A549 (cell line): Measurements from ENCODE around the gene ZNF627. TPM values are rescaled to one million over a fixed set of nuclear protein-coding genes. Genes with fewer than 3 reads are reported as not detected.

Experiments
- ATAC-seq, 2 experiments: fragments of 200-7000 bp in 1 of 2; fragments of >200 bp in 1 of 2; cut with Nextera tagmentation in 1 of 2; cut with Tn5 transposase in 1 of 2; 3 replicates each; pipeline versions ENCODE4 v1.8.0 to v1.9.1; 2018 to 2020; ENCODE audit warnings: mild to moderate bottlenecking in 1 of 2, moderate library complexity in 1 of 2
- CTCF ChIA-PET: fragments of 300-600 bp; sonication (Branson Sonifier 250); formaldehyde crosslinking; extraction: SDS; loops from one replicate; lab custom pipeline; 2021; ENCODE audit warnings: antibody characterized with exemption, inconsistent platforms; lab: Yijun Ruan, JAX
- POLR2A ChIA-PET: fragments of 350-600 bp; formaldehyde crosslinking; extraction: SDS; loops from one replicate; lab custom pipeline; 2021; ENCODE audit warnings: antibody characterized with exemption, inconsistent platforms; lab: Yijun Ruan, JAX
- DNase-seq, 2 experiments: peaks; one replicate each; pipeline versions ENCODE4 v3.0.0 to v3.0.0-alpha.2; 2011 to 2016; ENCODE audit warnings: low read depth in 1 of 2, low spot score in 1 of 2
- FAIRE-seq: peaks from 2 replicates; lab custom pipeline; 2011; peaks lifted over from hg19 to GRCh38; lab: Jason Lieb, UNC
- H3K27ac ChIP-seq, 2 experiments: fragments of >200 bp; sonication (Bioruptor Twin); formaldehyde crosslinking; 3 replicates each; pipeline ENCODE4 v1.5.1; 2016 to 2017
- H3K4me1 ChIP-seq: fragments of >200 bp; sonication (Bioruptor Twin); formaldehyde crosslinking; 3 replicates; pipeline ENCODE4 v1.6.1; 2016
- H3K4me2 ChIP-seq: fragments of >200 bp; sonication (Bioruptor Twin); formaldehyde crosslinking; 3 replicates; pipeline ENCODE4 v1.6.1; 2016
- H3K4me3 ChIP-seq: fragments of >200 bp; sonication (Bioruptor Twin); formaldehyde crosslinking; 3 replicates; pipeline ENCODE4 v1.5.1; 2016
- H3K9me3 ChIP-seq: fragments of >200 bp; sonication (Bioruptor Twin); formaldehyde crosslinking; 3 replicates; pipeline ENCODE4 v1.6.1; 2016
- BCL3 ChIP-seq: fragments of >200 bp; sonication (Bioruptor Twin); formaldehyde crosslinking; IDR thresholded peaks from 3 replicates; pipeline ENCODE4 v1.6.1; 2016
- CBX8 ChIP-seq: fragments of 200-600 bp; sonication (generic); IDR thresholded peaks from 2 replicates; pipeline ENCODE4 v1.6.1; 2016
- CHD2 ChIP-seq: fragments of 150-350 bp; IDR thresholded peaks from 2 replicates; pipeline ENCODE4 v1.6.1; 2014; ENCODE audit warnings: low read length; ENCODE audit not compliant: partially characterized antibody
- EHMT2 ChIP-seq: fragments of 200-600 bp; sonication (generic); IDR thresholded peaks from 2 replicates; pipeline ENCODE4 v1.6.1; 2016; ENCODE audit warnings: antibody characterized with exemption, low read depth, mild to moderate bottlenecking, moderate library complexity
- ELK1 ChIP-seq: fragments of 150-350 bp; IDR thresholded peaks from 2 replicates; pipeline ENCODE4 v1.6.1; 2014; ENCODE audit warnings: low read depth, mild to moderate bottlenecking, low read length
- EP300 ChIP-seq, 2 experiments: fragments of >200 bp; sonication (Bioruptor Twin); formaldehyde crosslinking; IDR thresholded peaks; 2 replicates in 1 of 2; 3 replicates in 1 of 2; pipeline ENCODE4 v1.6.1; 2016 to 2017
- FOSL2 ChIP-seq, 2 experiments: fragments of 450-650 bp in 1 of 2; fragments of >200 bp in 1 of 2; sonication (Bioruptor Twin) in 1 of 2; formaldehyde crosslinking; IDR thresholded peaks; 2 replicates each; pipeline versions ENCODE4 v1.5.0 to v1.6.1; 2016 to 2020; ENCODE audit warnings: mild to moderate bottlenecking in 1 of 2, moderate library complexity in 1 of 2
- HOXA7 ChIP-seq: fragments of 250-450 bp; sonication (Bioruptor Pico); IDR thresholded peaks from 2 replicates; pipeline ENCODE4 v1.5.0; 2020; ENCODE audit warnings: mild to moderate bottlenecking, moderate library complexity
- HOXB13 ChIP-seq: fragments of 250-450 bp; sonication (Bioruptor Pico); IDR thresholded peaks from 2 replicates; pipeline ENCODE4 v1.5.0; 2020; ENCODE audit warnings: low read depth, mild to moderate bottlenecking, moderate library complexity
- JUN ChIP-seq, 2 experiments: fragments of >200 bp; sonication (Bioruptor Twin); formaldehyde crosslinking; IDR thresholded peaks; 2 replicates in 1 of 2; 3 replicates in 1 of 2; pipeline ENCODE4 v1.6.1; 2016 to 2017
- MAFK ChIP-seq: fragments of 450-650 bp; IDR thresholded peaks from 2 replicates; pipeline ENCODE4 v1.6.1; 2014; ENCODE audit not compliant: partially characterized antibody
- NFE2L2 ChIP-seq: fragments of 150-350 bp; conservative IDR thresholded peaks from 2 replicates; pipeline ENCODE4 v1.6.1; 2014; ENCODE audit warnings: low read length
- NPAS2 ChIP-seq: fragments of 250-450 bp; sonication (Bioruptor Pico); IDR thresholded peaks from 2 replicates; pipeline ENCODE4 v1.8.0; 2022; ENCODE audit warnings: mild to moderate bottlenecking, moderate library complexity, borderline replicate concordance
- PBX3 ChIP-seq: IDR thresholded peaks from 2 replicates; pipeline ENCODE4 v1.6.1; 2012
- RCOR1 ChIP-seq: fragments of 150-350 bp; IDR thresholded peaks from 2 replicates; pipeline ENCODE4 v1.6.1; 2014; ENCODE audit warnings: antibody characterized with exemption, low read length, low read depth
- RFX5 ChIP-seq: fragments of 450-650 bp; IDR thresholded peaks from 2 replicates; pipeline ENCODE4 v1.7.1; 2014; ENCODE audit warnings: antibody characterized with exemption, mild to moderate bottlenecking, moderate library complexity
- RNF2 ChIP-seq: fragments of 200-600 bp; sonication (generic); IDR thresholded peaks from 2 replicates; pipeline ENCODE4 v1.6.1; 2016; ENCODE audit warnings: low read depth, mild to moderate bottlenecking, antibody characterized with exemption, moderate library complexity, borderline replicate concordance
- TFCP2L1 ChIP-seq: fragments of 250-450 bp; sonication (Bioruptor Pico); IDR thresholded peaks from 2 replicates; pipeline ENCODE4 v1.5.0; 2021; ENCODE audit warnings: mild to moderate bottlenecking
- ZC3H11A ChIP-seq: fragments of 450-650 bp; IDR thresholded peaks from 2 replicates; pipeline ENCODE4 v1.6.1; 2014; ENCODE audit warnings: antibody characterized with exemption, mild to moderate bottlenecking
- WGBS: methylation state at CpG from one replicate; pipeline ENCODE4 v1.1.6; 2017; ENCODE audit errors: missing lambda C conversion rate; 5-methylcytosine and 5-hydroxymethylcytosine counted together
- polyA plus RNA-seq, 4 experiments: library from polyadenylated mRNA; depleted of rRNA in 3 of 4; stranded (reverse); fragments of >200 nt; fragmentation: RNase III in 1 of 4; extraction: RNeasy Plus Mini Kit Qiagen cat#74134 plus additional on column Dnase treatment in 1 of 4; gene quantifications; 2 replicates in 3 of 4; 3 replicates in 1 of 4; pipeline ENCODE4 v1.2.3, GENCODE V29; 2011 to 2017

ZNF627 gene
- polyA plus RNA-seq, 2 of the 4 experiments (the other 2 are of a cell fraction) = 4.5 to 7.5 TPM

GRCh38 chr19:11587975-11588631 is 9.2 kb upstream of the ZNF627 start (continued):
- no peak for TF ChIP-seq RFX5
- no peak for TF ChIP-seq NPAS2 (CRISPR knock-in tag)
- no peak for TF ChIP-seq CBX8
- TF ChIP-seq RCOR1 = no peak
- no peak for TF ChIP-seq EHMT2
- TF ChIP-seq JUN (IDR thresholded peaks at IDR 0.05) = no peak
- no peak for TF ChIP-seq BCL3

- ATAC-seq = no peak
- H3K4me2 ChIP-seq = no peak overlapping the region
- H3K27ac ChIP-seq = no peak overlapping the region
- TF ChIP-seq TFCP2L1 (no peak), RCOR1 (no peak), HOXB13 (CRISPR knock-in tag) (no peak), MAFK (peak; percentile 22)
- TF ChIP-seq, all 56 proteins: peak for 1
- CTCF ChIA-PET = interaction anchor here (1.3 kb wide), 1 partner anchor 58 kb away, joined by 3 read pairs; no protein-coding TSS in a partner anchor
- Histone ChIP-seq H3K9me3 (0 out of 3 replicates have a peak, but pooled peaks cover 1% of the 10 kb centered on the region), H3K4me1 (no peaks in the 10 kb centered on the region), H3K4me3 (no peak overlapping the region)
- POLR2A ChIA-PET = no interaction called here
- no peak for DNase-seq
- WGBS = 73% methylated on average over 4 of the region's 4 CpGs
- FAIRE-seq = no peak
These were observed 3.2 kb upstream of the ZNF627 start for GRCh38 chr19:11594084-11594483.

GRCh38 chr19:11596156-11596555 is 1.1 kb upstream of the ZNF627 start:
- POLR2A ChIA-PET = no interaction called here
- 97% methylated on average over 10 of the region's 10 CpGs for WGBS
- H3K9me3 ChIP-seq = peaks cover 11% of the 10 kb centered on the region; the same call in 1 of the 3 replicates
- no peak for TF ChIP-seq NFE2L2
- TF ChIP-seq EP300 (IDR thresholded peaks at IDR 0.05) = no peak
- TF ChIP-seq RNF2 = no peak
- no peak for TF ChIP-seq BCL3
- no peak for TF ChIP-seq PBX3
- TF ChIP-seq FOSL2 (IDR thresholded peaks at IDR 0.05) = no peak
- TF ChIP-seq FOSL2 (CRISPR knock-in tag; IDR thresholded peaks at IDR 0.05) = no peak
- TF ChIP-seq ZC3H11A = no peak
- TF ChIP-seq ELK1 = no peak
- no peak for TF ChIP-seq CBX8
- TF ChIP-seq CHD2 = no peak
- TF ChIP-seq HOXA7 (CRISPR knock-in tag) = no peak
- TF ChIP-seq, all 56 proteins: peak for 0
- Histone ChIP-seq H3K27ac (no peak overlapping the region), H3K4me1 (no peaks in the 10 kb centered on the region), H3K4me3 (no peak overlapping the region), H3K4me2 (no peak overlapping the region)
- ATAC-seq (no peak), DNase-seq (no peak), FAIRE-seq (no peak)
- CTCF ChIA-PET = interaction anchor here (1.0 kb wide), 1 partner anchor 8 kb away, joined by 4 read pairs; no protein-coding TSS in a partner anchor
